GM21619 (cell line): ENCODE measurements around the gene COL19A1.
A peak's percentile ranks its signal among the peaks of the same experiment; 100 is the strongest.

ENCODE experiments used
- ATAC-seq: cut with Tn5 transposase; IDR thresholded peaks from one replicate; pipeline ENCODE4 v1.9.1; 2021; ENCODE audit not compliant: unreplicated experiment

The COL19A1 gene

DNA sequence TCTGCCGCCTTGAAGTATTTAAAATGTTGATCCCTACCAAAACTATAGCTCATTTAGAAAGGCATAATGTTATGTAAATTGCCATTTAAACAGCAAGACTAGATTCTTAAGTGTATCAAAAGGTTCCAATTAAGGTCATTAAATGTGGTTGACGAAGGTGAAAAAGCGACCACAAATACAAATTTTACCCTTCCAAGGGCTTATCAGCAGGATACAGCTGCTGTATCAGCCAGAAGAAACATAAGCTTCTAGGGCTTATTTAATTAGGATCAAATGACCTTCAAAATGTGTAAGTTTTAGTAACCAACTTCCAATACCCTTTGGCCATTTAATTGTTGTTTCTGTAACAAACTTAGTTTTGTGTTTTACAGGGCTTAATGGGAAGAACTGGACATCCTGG, 296.6 kb downstream of the COL19A1 start:
- ATAC-seq = no peak

DNA sequence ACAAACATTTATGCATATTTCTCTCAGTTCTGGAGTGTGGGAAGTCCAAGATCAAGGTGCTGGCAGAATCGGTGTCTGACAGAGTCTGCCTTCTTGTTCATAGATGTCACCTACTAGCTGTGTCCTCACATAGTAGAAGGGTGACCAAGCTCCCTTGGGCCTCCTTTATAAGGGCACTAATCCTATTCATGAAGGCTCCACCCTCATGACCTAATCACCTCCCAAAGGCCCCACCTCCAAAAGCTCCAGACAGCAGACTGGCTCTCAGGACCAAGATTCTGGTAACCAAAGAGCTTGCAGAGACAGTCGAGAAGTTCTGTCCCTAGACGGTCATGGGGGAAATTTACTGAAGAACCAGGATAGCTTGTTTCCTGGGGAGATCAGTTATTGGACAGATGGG, 297.4 kb downstream of the COL19A1 start:
- no peak for ATAC-seq

DNA sequence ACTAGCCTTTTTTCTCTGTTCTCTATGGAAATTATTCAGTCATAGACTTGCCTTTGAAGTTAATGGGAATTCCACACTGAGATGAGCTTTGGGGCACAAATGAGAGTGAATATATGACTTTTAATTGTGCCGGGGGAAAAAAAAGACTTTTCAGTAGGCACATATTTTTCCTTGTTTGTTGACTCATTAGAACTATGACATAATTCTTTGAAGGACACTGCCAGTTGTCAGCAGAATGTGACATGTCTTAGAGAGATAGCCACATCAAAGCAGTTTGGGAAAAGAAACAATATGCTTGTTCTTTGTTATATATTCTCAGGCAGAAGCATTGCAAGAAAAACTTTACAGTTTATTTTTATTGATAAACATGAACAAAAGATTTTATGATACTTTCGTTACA, 298.2 kb downstream of the COL19A1 start:
- no peak for ATAC-seq

DNA sequence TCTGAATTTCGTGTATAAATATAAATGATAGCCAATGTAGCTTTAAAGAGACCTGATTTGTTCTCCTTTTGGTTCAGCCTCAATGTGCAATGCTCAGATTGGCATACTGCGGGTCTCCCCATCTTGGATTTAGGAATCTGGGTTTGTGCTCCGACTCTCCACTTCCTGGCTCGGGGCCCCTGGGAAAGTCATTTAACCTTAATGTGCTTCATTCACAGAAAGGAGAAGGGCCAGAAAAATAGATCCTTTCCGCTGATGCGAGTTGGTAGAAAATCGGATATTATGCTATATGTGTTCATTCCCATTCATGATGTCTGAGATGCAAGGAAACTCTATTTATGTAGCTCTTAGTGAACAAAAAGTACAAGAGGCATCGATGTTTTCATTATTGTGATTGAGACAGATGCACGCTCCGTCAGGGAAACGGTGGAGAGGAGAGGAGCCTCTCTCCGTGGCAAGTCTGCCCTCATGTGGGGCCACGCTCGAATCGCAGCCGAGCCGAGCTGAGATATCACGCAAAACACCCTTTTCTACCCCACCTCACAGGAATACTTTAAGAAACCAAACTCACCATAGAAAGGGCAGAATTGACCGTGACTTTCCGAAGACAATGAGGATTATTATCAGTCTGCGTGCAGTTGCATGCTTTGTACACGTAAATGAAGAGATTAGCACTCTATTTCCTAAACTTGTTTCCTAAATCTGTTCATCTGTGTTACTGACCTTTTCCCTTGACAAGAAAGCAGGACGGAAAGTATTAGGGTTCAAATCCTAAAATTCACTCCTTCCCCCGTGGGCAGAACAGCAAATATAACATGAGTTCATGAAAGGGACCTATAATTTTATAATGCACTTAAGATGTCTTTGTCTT, 300.0 kb downstream of the COL19A1 start:
- peak; percentile 90 for ATAC-seq

GRCh38 chr6:70168681-70169377, 302.5 kb downstream of the COL19A1 start:
- ATAC-seq = no peak

- ATAC-seq = no peak
These were observed 304.9 kb downstream of the COL19A1 start for GRCh38 chr6:70171236-70171635.

- ATAC-seq = no peak
These were observed 305.9 kb downstream of the COL19A1 start for GRCh38 chr6:70172252-70172651.

- ATAC-seq = no peak
These were observed 309.4 kb downstream of the COL19A1 start for GRCh38 chr6:70175770-70176169.

- no peak for ATAC-seq
These were observed 310.6 kb downstream of the COL19A1 start for GRCh38 chr6:70176842-70177550.

DNA sequence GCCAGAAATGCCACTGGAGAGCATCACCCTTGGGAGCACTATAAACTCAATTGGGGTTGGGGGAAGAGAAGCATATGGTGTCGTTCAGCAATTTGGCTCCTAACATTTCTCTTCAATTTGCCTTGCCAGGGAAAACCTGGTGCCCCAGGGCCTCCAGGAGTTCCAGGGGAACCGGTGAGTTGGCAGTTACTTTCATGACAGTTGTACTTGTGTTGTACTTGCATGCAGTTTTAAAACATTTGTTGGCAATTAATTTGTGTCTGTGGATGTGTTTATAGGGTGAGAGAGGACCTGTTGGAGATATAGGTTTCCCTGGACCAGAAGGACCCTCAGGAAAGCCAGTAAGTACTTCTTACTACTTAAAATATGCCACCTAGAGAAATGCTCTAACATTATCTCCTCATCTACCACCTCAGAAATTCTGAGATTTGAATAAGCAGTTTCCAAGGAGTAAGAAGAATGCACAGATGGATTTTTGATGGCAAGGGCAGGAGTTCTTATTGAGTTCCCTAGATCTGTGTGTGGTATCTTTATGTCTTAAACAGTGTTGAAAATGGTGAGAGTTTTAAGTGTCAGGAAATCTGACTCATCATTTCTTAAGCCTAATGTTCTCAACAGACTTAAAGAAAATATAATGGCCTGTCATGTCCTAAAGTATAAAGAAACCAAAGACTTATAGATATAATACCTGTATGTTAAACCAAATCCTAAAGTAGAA, 314.0 kb downstream of the COL19A1 start:
- ATAC-seq = no peak

DNA sequence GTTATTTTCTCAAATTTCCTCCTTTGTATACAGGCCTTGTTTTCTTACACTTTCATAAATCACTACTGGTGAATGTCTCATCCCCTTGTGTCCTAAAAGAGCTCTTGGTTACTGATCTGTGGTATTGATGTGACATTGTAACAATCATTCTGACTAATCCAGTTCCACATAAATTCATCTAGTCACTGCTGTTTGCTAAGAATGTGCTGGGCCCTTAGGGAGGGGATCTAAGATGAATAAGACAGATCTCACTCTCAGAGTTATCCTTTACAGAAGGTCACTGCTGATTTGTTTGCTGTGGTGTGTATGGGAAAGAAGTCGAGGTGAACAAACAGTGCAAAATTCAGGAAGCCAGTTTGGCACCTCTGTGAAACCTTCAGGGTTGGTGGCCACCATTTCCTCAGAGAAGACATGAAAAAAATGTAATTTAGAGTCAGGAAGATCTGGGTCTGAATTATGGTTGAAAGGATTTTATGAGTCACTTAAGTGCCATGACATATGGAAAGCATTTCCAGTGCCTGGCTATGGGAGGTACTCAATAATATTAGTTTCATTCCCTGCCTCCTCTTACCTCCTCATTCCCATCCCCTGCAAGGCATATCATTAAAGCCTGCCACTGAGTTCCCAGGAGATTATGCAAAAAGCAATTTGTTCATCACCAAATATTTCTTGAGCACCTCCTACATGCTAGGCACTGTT, 314.7 kb downstream of the COL19A1 start:
- peak; percentile 79 for ATAC-seq

- no peak for ATAC-seq
These were observed 317.2 kb downstream of the COL19A1 start for GRCh38 chr6:70183538-70183937.

GRCh38 chr6:70184723-70185122, 318.4 kb downstream of the COL19A1 start:
- no peak for ATAC-seq

DNA sequence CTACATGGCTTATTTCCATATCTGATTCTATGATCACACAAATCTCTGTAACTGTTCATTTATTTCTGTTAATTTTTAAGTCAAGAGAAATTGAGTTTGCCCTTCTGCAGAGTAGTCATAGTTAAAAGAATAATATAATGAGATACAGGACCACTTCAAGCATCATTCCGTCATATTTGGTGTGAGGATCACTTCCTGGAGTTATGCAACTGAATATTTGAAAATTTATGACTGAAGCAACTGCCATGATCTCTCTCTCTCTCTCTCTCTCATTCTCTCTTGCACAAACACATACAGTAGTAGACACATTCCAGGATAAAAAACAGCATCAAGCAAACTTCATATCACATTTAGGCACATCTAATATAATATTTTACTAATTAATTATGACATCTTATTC, 320.1 kb downstream of the COL19A1 start:
- no peak for ATAC-seq

DNA sequence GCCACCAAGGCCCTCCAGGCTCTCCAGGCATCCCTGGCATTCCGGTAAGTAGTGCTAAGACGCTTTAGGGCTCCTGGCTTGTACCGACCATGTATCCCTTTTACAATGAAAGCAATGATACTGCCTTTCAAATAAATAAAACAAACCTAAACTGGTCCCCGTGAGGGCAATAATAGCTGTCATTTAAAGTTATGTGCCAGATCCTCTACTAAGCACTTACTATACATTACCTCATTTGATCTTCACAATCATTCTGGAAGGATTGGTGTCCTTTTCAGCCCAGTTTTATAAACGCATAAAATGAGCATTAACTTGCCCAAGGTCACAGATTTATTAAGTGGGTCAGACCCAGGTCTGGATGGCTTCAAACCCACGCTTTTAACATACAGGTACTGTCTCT, 321.8 kb downstream of the COL19A1 start:
- ATAC-seq = no peak

- no peak for ATAC-seq
These were observed 328.1 kb downstream of the COL19A1 start for GRCh38 chr6:70194421-70194820.

GRCh38 chr6:70196531-70196930, 330.2 kb downstream of the COL19A1 start:
- ATAC-seq = no peak

GRCh38 chr6:70198785-70199184, 332.4 kb downstream of the COL19A1 start:
- no peak for ATAC-seq

DNA sequence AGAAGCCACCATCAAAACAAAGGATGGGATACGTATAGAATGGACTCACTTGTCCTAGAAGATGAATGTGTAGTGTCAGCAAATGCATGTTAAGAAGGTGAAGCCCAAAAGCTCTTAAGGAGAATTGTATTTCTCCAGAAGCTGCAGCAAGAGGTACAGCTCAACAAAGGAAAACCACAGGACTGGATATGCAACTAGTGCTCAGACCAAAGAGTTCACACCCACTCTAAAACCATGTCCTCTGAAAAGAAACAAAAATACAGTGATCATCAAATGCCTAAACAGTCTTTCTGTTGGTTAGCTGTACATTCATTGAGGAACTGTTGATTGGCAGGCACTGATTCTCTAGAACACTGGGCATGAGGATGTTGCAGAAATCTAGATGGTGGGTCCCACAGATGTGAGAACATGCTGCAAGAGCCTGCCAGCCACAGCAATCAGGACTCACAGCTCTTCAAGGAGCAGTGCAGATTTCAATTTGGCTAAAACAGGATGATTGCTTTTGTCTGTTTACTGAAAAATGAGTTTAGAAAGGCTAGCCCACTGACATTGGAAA, 342.0 kb downstream of the COL19A1 start:
- ATAC-seq = no peak

- no peak for ATAC-seq
These were observed 344.1 kb downstream of the COL19A1 start for GRCh38 chr6:70210462-70210861.
